Type B pancreatic cell (in vitro differentiated cells): Measurements from ENCODE around the gene CACNA1H. TPM values are rescaled to one million over a fixed set of nuclear protein-coding genes. Genes with fewer than 3 reads are reported as not detected.

ENCODE experiments used
- DNase-seq: peaks from one replicate; pipeline ENCODE4 v3.0.0; 2021; ENCODE audit warnings: mixed read lengths; ENCODE audit not compliant: unreplicated experiment; ENCODE audit errors: extremely low spot score
- H3K27ac Mint-ChIP-seq: 2 replicates; pipeline ENCODE4 v1.8.0; 2021; ENCODE audit warnings: mild to moderate bottlenecking, mixed read lengths
- H3K27me3 Mint-ChIP-seq: 2 replicates; pipeline ENCODE4 v1.8.0; 2021; ENCODE audit warnings: mixed read lengths
- H3K36me3 Mint-ChIP-seq: 2 replicates; pipeline ENCODE4 v1.8.0; 2021; ENCODE audit warnings: mixed read lengths
- H3K4me1 Mint-ChIP-seq: one replicate; pipeline ENCODE4 v1.8.0; 2021; ENCODE audit warnings: mixed read lengths; ENCODE audit not compliant: unreplicated experiment
- H3K4me3 Mint-ChIP-seq: 2 replicates; pipeline ENCODE4 v1.8.0; 2021; ENCODE audit warnings: mild to moderate bottlenecking, mixed read lengths
- H3K9me3 Mint-ChIP-seq: 2 replicates; pipeline ENCODE4 v1.8.0; 2021; ENCODE audit warnings: mixed read lengths
- CTCF ChIP-seq: fragments of 200-600 bp; sonication (generic); conservative IDR thresholded peaks from 2 replicates; pipeline ENCODE4 v1.5.0; 2021; ENCODE audit warnings: antibody characterized with exemption, mild to moderate bottlenecking
- total RNA-seq: library from RNA; stranded (reverse); gene quantifications from 2 replicates; pipeline ENCODE4 v1.2.1, GENCODE V29; 2021; ENCODE audit warnings: low replicate concordance

The CACNA1H gene
- total RNA-seq, 1 donor from 2014 or later, result 38.1 TPM

DNA sequence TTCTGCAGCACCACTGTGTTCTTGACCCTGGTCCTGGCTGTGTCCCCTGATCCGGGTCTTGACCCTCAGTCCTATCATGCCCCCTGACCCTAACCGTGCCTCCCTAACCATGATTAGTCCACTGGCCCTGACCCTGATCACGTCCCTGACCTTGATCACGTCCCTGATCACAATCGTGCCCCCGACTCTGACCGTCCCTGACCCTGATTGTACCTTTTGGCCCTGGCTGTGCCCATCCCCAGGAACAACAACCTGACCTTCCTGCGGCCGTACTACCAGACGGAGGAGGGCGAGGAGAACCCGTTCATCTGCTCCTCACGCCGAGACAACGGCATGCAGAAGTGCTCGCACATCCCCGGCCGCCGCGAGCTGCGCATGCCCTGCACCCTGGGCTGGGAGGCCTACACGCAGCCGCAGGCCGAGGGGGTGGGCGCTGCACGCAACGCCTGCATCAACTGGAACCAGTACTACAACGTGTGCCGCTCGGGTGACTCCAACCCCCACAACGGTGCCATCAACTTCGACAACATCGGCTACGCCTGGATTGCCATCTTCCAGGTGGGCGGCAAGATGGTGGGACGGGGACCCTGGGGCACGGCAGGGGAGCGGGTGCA lies 47.2 kb downstream of the CACNA1H start:
- no peak for DNase-seq
- Mint-ChIP-seq H3K36me3 (peaks cover 3% of the 10 kb centered on the region), H3K4me3 (no peak overlapping the region), H3K9me3 (no peaks in the 10 kb centered on the region), H3K4me1 (no peaks in the 10 kb centered on the region), H3K27ac (peak overlapping the region; percentile 56), H3K27me3 (no peaks in the 10 kb centered on the region)
- no peak for TF ChIP-seq CTCF

DNA sequence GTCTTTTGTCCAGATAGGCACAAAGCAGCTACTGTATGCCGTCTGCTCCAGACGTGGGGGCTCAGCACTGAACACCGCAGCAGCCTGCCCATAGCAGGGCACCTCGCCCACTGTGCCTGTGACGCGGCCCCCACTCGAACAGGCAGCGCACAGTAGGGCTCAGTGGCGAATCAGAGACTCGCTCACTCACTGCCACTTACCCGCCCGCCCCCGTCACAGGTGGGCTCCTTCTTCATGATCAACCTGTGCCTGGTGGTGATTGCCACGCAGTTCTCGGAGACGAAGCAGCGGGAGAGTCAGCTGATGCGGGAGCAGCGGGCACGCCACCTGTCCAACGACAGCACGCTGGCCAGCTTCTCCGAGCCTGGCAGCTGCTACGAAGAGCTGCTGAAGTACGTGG lies 48.5 kb downstream of the CACNA1H start:
- no peak overlapping the region for H3K27ac Mint-ChIP-seq
- no peaks in the 10 kb centered on the region for H3K4me1 Mint-ChIP-seq
- no peak for DNase-seq
- no peaks in the 10 kb centered on the region for H3K27me3 Mint-ChIP-seq
- no peaks in the 10 kb centered on the region for H3K9me3 Mint-ChIP-seq
- TF ChIP-seq CTCF, result no peak
- H3K36me3 Mint-ChIP-seq, result peaks cover 3% of the 10 kb centered on the region
- no peak overlapping the region for H3K4me3 Mint-ChIP-seq

DNA sequence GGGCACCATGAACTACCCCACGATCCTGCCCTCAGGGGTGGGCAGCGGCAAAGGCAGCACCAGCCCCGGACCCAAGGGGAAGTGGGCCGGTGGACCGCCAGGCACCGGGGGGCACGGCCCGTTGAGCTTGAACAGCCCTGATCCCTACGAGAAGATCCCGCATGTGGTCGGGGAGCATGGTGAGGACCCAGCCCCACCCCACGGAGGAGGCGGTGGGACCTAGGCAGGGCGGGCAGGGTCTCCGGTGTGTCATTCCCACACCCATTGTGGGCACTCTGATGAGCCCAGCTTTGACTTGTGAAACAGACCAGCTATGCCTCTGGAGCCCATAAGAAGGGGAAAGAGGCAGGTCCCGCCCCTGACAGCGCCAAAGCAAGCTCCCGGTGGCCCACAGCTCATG lies 49.4 kb downstream of the CACNA1H start:
- H3K36me3 Mint-ChIP-seq, result peaks cover 3% of the 10 kb centered on the region

GRCh38 chr16:1204933-1205332 lies 52.0 kb downstream of the CACNA1H start:
- no peak for DNase-seq
- Mint-ChIP-seq H3K27ac (no peak overlapping the region), H3K4me1 (no peaks in the 10 kb centered on the region), H3K36me3 (peaks cover under 1% of the 10 kb centered on the region), H3K9me3 (no peaks in the 10 kb centered on the region), H3K27me3 (no peaks in the 10 kb centered on the region), H3K4me3 (no peak overlapping the region)
- TF ChIP-seq CTCF, result no peak

More for the DNA sequence above, 49.4 kb downstream of the CACNA1H start:
- no peak for DNase-seq
- Mint-ChIP-seq H3K9me3 (no peaks in the 10 kb centered on the region), H3K4me3 (no peak overlapping the region), H3K4me1 (no peaks in the 10 kb centered on the region), H3K27me3 (no peaks in the 10 kb centered on the region), H3K27ac (no peak overlapping the region)
- TF ChIP-seq CTCF, result no peak

GRCh38 chr16:1206326-1206725 lies 53.4 kb downstream of the CACNA1H start:
- no peak for DNase-seq
- no peaks in the 10 kb centered on the region for H3K27me3 Mint-ChIP-seq

More at GRCh38 chr16:1206326-1206725, 53.4 kb downstream of the CACNA1H start:
- no peaks in the 10 kb centered on the region for H3K36me3 Mint-ChIP-seq
- H3K9me3 Mint-ChIP-seq, result no peaks in the 10 kb centered on the region
- H3K4me3 Mint-ChIP-seq, result no peak overlapping the region
- H3K4me1 Mint-ChIP-seq, result no peaks in the 10 kb centered on the region
- no peak overlapping the region for H3K27ac Mint-ChIP-seq
- no peak for TF ChIP-seq CTCF
